ENCODE measurements around the gene PYROXD2.
"Not testable (repeated sequence)": the region's sequence is repeated elsewhere in the genome, so short reads cannot be mapped to it uniquely, and the experiment has no call there.

Gene PYROXD2

GRCh38 chr10:98365406-98366061 lies 49.4 kb downstream of the PYROXD2 start:
- no peak for DNase-seq (ENCODE audit: low spot score)

- no peak for DNase-seq (ENCODE audit: low spot score)
These were observed 50.4 kb downstream of the PYROXD2 start for GRCh38 chr10:98364432-98365102.

- no peak for DNase-seq (ENCODE audit: low spot score)
These were observed 51.8 kb downstream of the PYROXD2 start for GRCh38 chr10:98363220-98363619.

DNA sequence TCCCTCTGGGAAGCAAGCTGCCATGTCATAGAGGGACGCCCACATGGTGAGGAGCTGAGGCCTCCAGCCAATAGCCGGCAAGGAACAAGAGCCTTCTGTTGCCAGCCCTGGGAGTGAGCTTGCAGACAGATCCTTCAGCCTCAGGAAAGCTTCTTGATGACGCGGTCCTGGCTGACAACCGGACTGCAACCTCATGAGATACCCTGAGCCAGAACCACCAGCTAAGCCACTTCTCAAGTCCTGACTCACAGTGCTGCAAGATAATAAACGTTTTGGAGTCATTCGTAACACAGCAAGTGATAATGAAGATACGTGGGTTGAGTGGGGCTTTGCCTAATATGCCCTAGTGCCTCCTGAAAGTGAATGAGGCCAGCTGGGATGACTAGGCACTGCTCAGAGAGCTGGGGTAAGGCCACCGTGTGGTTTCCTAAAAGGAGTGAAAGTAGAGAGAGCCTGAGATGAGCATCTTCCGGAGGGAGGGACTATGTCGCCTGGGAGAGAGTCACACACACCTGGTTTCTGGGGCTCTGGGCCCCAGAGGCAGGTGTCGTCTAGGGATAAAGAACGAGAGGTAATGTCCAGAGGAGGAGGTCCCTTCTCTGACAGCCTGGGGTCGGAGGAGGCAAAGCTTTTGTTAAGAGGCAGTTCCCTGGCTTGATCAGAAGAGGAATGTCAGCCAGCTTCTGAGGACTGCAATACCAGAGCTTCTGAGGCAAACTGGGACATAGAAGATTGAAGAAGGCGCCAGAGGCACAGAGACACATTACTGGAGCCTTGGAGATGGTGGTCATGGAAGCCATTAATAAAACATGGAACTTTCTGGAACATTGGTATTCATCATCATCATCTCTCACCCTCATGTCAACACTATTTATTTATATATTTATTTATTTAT lies 53.6 kb downstream of the PYROXD2 start:
- peak; percentile 98 for DNase-seq (ENCODE audit: low spot score)

DNA sequence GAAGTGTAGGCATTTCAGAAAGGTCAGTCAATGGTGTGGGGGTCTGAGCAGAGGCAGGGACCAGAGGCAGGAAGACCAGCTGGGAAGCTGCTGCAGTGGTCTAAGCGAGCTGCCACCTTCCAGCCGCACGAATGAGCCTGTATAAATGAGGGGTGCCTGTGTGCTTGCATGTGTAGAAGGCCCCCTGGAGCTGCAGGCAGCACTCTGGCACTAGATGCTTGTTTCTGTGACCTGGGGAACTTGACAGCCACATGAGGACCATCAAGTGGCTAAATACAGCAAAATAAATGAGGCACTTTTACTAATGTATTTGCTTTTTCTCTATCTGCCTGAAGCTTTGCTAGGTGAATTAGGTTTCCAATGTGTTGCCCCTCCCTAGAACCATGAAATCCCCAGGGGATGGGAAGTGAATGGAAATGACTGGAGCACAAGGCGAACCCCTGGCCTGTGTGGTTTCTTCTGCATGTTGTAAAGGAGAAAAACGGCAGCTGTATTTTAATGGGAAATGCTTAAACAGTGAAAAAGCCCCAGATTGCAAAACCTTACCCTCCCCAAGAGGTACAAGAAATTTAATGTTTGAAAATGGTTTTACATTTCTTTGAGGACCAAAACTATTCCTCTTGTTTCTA lies 57.7 kb downstream of the PYROXD2 start:
- no peak for DNase-seq (ENCODE audit: low spot score)

DNA sequence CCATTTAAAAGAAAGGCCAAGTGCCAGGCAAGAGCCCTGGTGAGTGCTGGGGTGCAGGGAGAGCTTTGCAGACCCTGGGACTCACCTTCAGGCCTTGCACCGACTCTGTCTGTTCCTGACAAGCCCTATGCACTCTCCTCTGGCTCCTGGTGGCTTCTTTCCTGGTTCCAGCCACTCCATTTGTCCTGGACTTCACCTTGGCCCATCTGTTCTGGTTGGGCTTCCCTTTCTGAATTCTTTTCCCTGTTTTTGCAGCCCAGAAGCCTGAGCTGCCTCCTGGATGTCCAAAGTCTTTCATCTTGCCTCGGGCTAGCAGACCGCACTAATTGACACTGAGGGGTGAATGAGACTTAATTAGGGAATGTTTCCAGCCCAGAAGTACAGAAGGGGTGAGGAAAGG lies 60.5 kb downstream of the PYROXD2 start:
- no peak for DNase-seq (ENCODE audit: low spot score)

- DNase-seq (ENCODE audit: low spot score), result no peak
These were observed 61.8 kb downstream of the PYROXD2 start for GRCh38 chr10:98353170-98353569.

DNA sequence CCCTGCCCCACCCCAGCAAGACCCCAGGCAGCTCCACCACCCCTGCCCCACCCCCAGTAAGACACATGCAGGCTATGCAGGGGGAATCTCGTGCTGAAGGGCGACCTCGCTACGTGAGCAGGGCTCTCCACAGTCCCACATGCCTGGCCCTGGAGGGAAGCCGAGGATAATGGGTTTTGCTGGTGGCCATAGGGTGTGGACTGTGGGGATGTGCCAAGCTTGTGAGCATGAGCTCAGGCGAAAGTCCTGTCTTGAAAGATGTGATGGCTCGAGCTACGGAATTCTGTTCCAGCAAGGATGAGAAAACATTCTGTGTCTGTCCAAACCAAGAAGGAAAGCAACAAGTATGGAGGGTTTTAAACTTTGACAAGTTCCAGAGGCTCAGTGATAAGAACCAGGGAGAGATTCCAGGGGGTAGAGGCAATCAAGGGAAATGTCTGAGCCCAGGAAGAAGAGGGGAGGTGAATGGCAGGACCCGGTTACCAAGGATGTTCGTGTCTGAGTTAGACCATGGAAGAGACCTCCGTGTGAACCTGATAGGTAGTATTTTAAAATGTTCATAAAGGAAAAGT lies 63.1 kb downstream of the PYROXD2 start:
- no peak for DNase-seq (ENCODE audit: low spot score)

DNA sequence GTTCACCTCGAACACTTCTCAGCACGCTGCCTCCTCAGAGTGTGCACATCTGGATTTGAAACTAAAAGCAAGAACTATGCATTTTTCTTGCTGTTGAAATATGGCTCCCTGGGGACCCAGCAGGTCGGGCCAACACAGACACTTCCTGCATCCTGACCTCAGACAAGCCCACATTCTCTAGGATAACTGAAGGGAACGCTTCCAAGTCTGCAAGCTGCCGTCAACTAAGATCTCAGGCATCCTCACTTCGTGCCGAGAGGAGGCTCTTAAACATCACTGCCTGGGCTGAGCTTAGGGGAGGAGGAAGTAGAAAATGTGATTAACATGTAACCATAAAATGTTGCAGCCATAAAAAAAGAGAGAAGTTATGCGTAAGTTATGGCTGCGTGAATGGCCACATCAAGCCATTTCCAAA lies 65.5 kb downstream of the PYROXD2 start:
- DNase-seq (ENCODE audit: low spot score), result peak; percentile 99

DNA sequence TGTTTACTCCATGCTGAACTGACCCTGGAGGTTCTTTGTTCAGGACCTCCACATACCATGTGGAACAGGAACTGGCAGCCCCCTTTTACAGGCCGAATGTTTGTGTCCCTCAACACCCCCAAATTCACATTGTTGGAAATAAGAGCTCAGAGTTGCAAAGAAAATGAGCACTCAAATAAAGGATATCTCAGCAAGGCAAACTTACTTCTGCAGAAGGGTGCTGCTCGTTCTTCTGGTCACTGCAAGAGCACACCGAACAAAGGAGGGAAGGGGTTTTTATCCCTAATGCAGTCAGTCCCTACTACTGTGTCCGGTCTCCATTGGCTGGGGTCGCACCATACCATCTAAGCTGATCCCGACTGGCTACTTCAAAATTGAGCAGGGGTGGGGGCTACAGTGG lies 68.1 kb downstream of the PYROXD2 start:
- no peak for DNase-seq (ENCODE audit: low spot score)

GRCh38 chr10:98344589-98345038 lies 70.4 kb downstream of the PYROXD2 start:
- DNase-seq (ENCODE audit: low spot score), result peak; percentile 74

GRCh38 chr10:98341701-98342100 lies 73.3 kb downstream of the PYROXD2 start:
- DNase-seq (ENCODE audit: low spot score), result not testable (repeated sequence)

GRCh38 chr10:98340940-98341310 lies 74.1 kb downstream of the PYROXD2 start:
- DNase-seq (ENCODE audit: low spot score), result no peak

- no peak for DNase-seq (ENCODE audit: low spot score)
These were observed 74.6 kb downstream of the PYROXD2 start for GRCh38 chr10:98340261-98340939.

DNA sequence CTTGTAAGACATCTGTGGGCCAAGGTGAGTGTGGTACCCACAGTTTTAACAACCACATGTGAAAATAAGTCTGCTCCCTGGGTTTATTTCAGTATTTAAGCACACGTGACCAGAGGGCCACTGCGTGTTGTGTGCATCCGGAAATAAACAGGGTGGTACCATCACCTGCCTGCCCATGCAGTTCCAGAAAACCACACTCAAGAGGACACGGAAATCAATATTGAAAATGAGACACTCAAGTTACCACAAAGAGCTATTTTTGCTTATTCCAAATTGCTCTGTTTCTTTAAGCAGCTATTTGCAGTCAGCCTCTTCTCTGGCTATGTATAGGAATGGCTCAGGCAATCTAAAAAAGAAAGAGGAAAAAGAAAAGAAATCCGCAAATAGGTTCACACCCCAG lies 75.2 kb downstream of the PYROXD2 start:
- no peak for DNase-seq (ENCODE audit: low spot score)

DNA sequence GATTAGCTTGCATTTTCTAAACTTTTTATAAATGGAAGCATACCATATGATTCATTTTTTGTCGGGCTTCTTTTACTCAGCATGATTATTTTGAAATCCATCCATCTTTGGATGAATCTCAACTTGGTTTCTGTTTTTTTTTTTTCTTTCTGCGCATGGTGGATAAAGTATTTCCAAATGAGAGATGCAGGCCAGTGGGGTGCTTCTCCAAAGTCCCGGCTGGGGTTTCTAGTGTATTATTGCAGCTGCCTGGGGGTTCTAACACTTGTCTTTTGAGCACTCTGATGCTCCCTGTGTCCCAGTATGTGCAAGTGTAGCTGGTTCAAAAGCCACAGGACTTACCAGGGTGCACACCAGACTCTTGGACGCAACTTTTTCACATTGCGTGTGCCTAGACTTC lies 76.1 kb downstream of the PYROXD2 start:
- no peak for DNase-seq (ENCODE audit: low spot score)

GRCh38 chr10:98338318-98338717 lies 76.7 kb downstream of the PYROXD2 start:
- no peak for DNase-seq (ENCODE audit: low spot score)

GRCh38 chr10:98337484-98337883 lies 77.5 kb downstream of the PYROXD2 start:
- DNase-seq (ENCODE audit: low spot score), result no peak
